MM.1S (cell line): ENCODE results near the gene WDR75.

Experiments used
- DNase-seq: peaks from one replicate; pipeline ENCODE4 v3.0.0-alpha.2; 2015
- H2AFZ ChIP-seq: fragments of 300-600 bp; sonication (generic); 2 replicates; pipeline ENCODE4 v1.6.0; 2016; ENCODE audit warnings: antibody characterized with exemption, low read length
- H3F3A ChIP-seq: fragments of 300-600 bp; sonication (generic); 2 replicates; pipeline ENCODE4 v1.6.1; 2016; ENCODE audit warnings: mild to moderate bottlenecking, antibody characterized with exemption, low read length, moderate library complexity, mixed read lengths; ENCODE audit not compliant: insufficient read depth
- H3K27ac ChIP-seq: fragments of 300-600 bp; sonication (generic); 2 replicates; pipeline ENCODE4 v1.5.1; 2016; ENCODE audit warnings: mild to moderate bottlenecking, low read length
- H3K27me3 ChIP-seq: fragments of 300-600 bp; sonication (generic); replicated peaks from 2 replicates; pipeline ENCODE4 v1.6.0; 2016; ENCODE audit warnings: low read length; ENCODE audit not compliant: insufficient read depth
- H3K36me3 ChIP-seq: fragments of 300-600 bp; sonication (generic); replicated peaks from 2 replicates; pipeline ENCODE4 v1.6.1; 2016; ENCODE audit warnings: mild to moderate bottlenecking, low read length, mixed read lengths; ENCODE audit not compliant: insufficient read depth
- H3K4me1 ChIP-seq: fragments of 300-600 bp; sonication (generic); 2 replicates; pipeline ENCODE4 v1.6.1; 2016; ENCODE audit warnings: low read length, mixed read lengths
- H3K4me2 ChIP-seq: fragments of 300-600 bp; sonication (generic); 2 replicates; pipeline ENCODE4 v1.6.0; 2016; ENCODE audit warnings: low read depth, low read length
- H3K4me3 ChIP-seq: fragments of 300-600 bp; sonication (generic); 2 replicates; pipeline ENCODE4 v1.5.1; 2016; ENCODE audit warnings: low read length, mixed read lengths
- H3K79me2 ChIP-seq: fragments of 300-600 bp; sonication (generic); 2 replicates; pipeline ENCODE4 v1.6.1; 2016; ENCODE audit warnings: mixed run types, low read length, mixed read lengths
- H3K9ac ChIP-seq: fragments of 300-600 bp; sonication (generic); 2 replicates; pipeline ENCODE4 v1.6.1; 2016; ENCODE audit warnings: low read length, mixed read lengths
- H3K9me2 ChIP-seq: fragments of 300-600 bp; sonication (generic); replicated peaks from 2 replicates; pipeline ENCODE4 v1.6.1; 2016; ENCODE audit warnings: mild to moderate bottlenecking, low read length, mixed read lengths; ENCODE audit not compliant: insufficient read depth
- H3K9me3 ChIP-seq: fragments of 300-600 bp; sonication (generic); replicated peaks from 2 replicates; pipeline ENCODE4 v1.6.1; 2016; ENCODE audit warnings: mild to moderate bottlenecking, low read length, mixed read lengths; ENCODE audit not compliant: insufficient read depth
- H4K20me1 ChIP-seq: fragments of 300-600 bp; sonication (generic); 2 replicates; pipeline ENCODE4 v1.6.1; 2016; ENCODE audit warnings: mild to moderate bottlenecking, low read length, moderate library complexity, mixed read lengths; ENCODE audit not compliant: insufficient read depth
- CTCF ChIP-seq: fragments of 300-600 bp; sonication (generic); IDR thresholded peaks from 2 replicates; pipeline ENCODE4 v1.5.1; 2016; ENCODE audit warnings: antibody characterized with exemption, low read length, mixed read lengths
- EZH2 ChIP-seq: fragments of 300-600 bp; sonication (generic); optimal IDR thresholded peaks from 2 replicates; pipeline ENCODE3; 2017; ENCODE audit warnings: low read depth, mild to moderate bottlenecking, antibody characterized with exemption, low read length, mixed read lengths
- EZH2phosphoT487 ChIP-seq: fragments of 300-600 bp; sonication (generic); IDR thresholded peaks from 2 replicates; pipeline ENCODE4 v1.6.1; 2018; ENCODE audit warnings: antibody characterized with exemption, low read length

The WDR75 gene

GRCh38 chr2:189488008-189488310, 46.7 kb downstream of the WDR75 start:
- H3K4me3 ChIP-seq, result no peak overlapping the region
- H3K79me2 ChIP-seq, result no peaks in the 10 kb centered on the region
- H4K20me1 ChIP-seq, result no peaks in the 10 kb centered on the region
- no peaks in the 10 kb centered on the region for H3K4me1 ChIP-seq
- H3K9me3 ChIP-seq, result no peaks in the 10 kb centered on the region
- no peak overlapping the region for H3K4me2 ChIP-seq
- no peaks in the 10 kb centered on the region for H3K27me3 ChIP-seq
- TF ChIP-seq CTCF (no peak), EZH2phosphoT487 (no peak), EZH2 (no peak)
- H3F3A ChIP-seq, result no peaks in the 10 kb centered on the region
- H3K9ac ChIP-seq, result no peak overlapping the region
- no peak for DNase-seq
- H3K27ac ChIP-seq, result no peak overlapping the region
- H3K9me2 ChIP-seq, result no peaks in the 10 kb centered on the region
- H2AFZ ChIP-seq, result no peak overlapping the region
- H3K36me3 ChIP-seq, result no peaks in the 10 kb centered on the region

GRCh38 chr2:189492451-189492850, 51.2 kb downstream of the WDR75 start:
- Histone ChIP-seq H3K79me2 (no peaks in the 10 kb centered on the region), H3K9me3 (no peaks in the 10 kb centered on the region), H4K20me1 (no peaks in the 10 kb centered on the region), H3K27ac (no peak overlapping the region), H3K9me2 (no peaks in the 10 kb centered on the region), H3K4me2 (no peak overlapping the region), H3K9ac (no peak overlapping the region), H3F3A (no peaks in the 10 kb centered on the region), H3K36me3 (no peaks in the 10 kb centered on the region), H3K4me1 (no peaks in the 10 kb centered on the region), H3K27me3 (no peaks in the 10 kb centered on the region), H2AFZ (no peak overlapping the region), H3K4me3 (no peak overlapping the region)
- TF ChIP-seq CTCF, result no peak
- no peak for TF ChIP-seq EZH2
- no peak for DNase-seq

GRCh38 chr2:189498205-189498604, 56.9 kb downstream of the WDR75 start:
- Histone ChIP-seq H3K27me3 (no peaks in the 10 kb centered on the region), H3K9ac (no peak overlapping the region), H3K4me1 (no peaks in the 10 kb centered on the region), H3K9me2 (no peaks in the 10 kb centered on the region), H3K4me3 (no peak overlapping the region), H3K27ac (no peak overlapping the region), H3K9me3 (no peaks in the 10 kb centered on the region), H4K20me1 (no peaks in the 10 kb centered on the region), H3K36me3 (no peaks in the 10 kb centered on the region), H3K4me2 (no peak overlapping the region), H3F3A (no peaks in the 10 kb centered on the region), H3K79me2 (no peaks in the 10 kb centered on the region), H2AFZ (no peak overlapping the region)
- TF ChIP-seq EZH2phosphoT487, result no peak
- no peak for TF ChIP-seq CTCF
- no peak for TF ChIP-seq EZH2
- DNase-seq, result no peak

GRCh38 chr2:189499137-189499536, 57.9 kb downstream of the WDR75 start:
- Histone ChIP-seq H3K9ac (no peak overlapping the region), H3K9me2 (no peaks in the 10 kb centered on the region), H3K4me1 (no peaks in the 10 kb centered on the region), H3K4me2 (no peak overlapping the region), H3K79me2 (no peaks in the 10 kb centered on the region), H3K27ac (no peak overlapping the region), H3K36me3 (no peaks in the 10 kb centered on the region), H3F3A (no peaks in the 10 kb centered on the region), H3K27me3 (no peaks in the 10 kb centered on the region), H2AFZ (no peak overlapping the region), H4K20me1 (no peaks in the 10 kb centered on the region), H3K9me3 (no peaks in the 10 kb centered on the region), H3K4me3 (no peak overlapping the region)
- TF ChIP-seq EZH2, result no peak
- DNase-seq, result no peak
